ENCODE results near the gene FNDC1.

DNA sequence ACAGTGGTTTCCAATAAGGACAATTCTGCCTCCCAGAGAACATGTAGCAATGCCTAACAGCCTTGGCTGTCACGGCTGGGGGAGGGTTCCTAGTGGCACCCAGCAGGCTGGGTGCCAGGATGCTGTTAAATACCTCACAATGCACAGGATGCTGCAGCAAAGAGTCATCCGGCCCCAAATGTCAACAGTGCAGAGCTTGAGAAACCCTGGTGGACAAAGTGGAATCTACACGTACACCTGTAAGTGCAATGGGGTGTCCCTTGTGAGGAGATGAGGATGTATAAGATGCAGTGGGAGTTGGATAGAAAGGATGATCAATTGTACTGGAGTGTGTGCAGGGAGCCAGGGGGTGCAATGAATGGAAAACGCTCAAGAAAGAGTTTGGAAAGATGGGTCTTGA, 142.4 kb downstream of the FNDC1 start:
- TF ChIP-seq, protein P1, sequence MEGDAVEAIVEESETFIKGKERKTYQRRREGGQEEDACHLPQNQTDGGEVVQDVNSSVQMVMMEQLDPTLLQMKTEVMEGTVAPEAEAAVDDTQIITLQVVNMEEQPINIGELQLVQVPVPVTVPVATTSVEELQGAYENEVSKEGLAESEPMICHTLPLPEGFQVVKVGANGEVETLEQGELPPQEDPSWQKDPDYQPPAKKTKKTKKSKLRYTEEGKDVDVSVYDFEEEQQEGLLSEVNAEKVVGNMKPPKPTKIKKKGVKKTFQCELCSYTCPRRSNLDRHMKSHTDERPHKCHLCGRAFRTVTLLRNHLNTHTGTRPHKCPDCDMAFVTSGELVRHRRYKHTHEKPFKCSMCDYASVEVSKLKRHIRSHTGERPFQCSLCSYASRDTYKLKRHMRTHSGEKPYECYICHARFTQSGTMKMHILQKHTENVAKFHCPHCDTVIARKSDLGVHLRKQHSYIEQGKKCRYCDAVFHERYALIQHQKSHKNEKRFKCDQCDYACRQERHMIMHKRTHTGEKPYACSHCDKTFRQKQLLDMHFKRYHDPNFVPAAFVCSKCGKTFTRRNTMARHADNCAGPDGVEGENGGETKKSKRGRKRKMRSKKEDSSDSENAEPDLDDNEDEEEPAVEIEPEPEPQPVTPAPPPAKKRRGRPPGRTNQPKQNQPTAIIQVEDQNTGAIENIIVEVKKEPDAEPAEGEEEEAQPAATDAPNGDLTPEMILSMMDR (IDR thresholded peaks at IDR 0.05; ENCODE audit: low read depth, low read length, poor library complexity, severe bottlenecking), result peak; percentile 1
- TF ChIP-seq EZH2phosphoT487 (IDR thresholded peaks at IDR 0.05; ENCODE audit: borderline replicate concordance, low read length), result no peak
